Measurements from ENCODE around the gene COMMD4.
"Not testable (repeated sequence)": the region's sequence is repeated elsewhere in the genome, so short reads cannot be mapped to it uniquely, and the experiment has no call there.

Gene COMMD4

DNA sequence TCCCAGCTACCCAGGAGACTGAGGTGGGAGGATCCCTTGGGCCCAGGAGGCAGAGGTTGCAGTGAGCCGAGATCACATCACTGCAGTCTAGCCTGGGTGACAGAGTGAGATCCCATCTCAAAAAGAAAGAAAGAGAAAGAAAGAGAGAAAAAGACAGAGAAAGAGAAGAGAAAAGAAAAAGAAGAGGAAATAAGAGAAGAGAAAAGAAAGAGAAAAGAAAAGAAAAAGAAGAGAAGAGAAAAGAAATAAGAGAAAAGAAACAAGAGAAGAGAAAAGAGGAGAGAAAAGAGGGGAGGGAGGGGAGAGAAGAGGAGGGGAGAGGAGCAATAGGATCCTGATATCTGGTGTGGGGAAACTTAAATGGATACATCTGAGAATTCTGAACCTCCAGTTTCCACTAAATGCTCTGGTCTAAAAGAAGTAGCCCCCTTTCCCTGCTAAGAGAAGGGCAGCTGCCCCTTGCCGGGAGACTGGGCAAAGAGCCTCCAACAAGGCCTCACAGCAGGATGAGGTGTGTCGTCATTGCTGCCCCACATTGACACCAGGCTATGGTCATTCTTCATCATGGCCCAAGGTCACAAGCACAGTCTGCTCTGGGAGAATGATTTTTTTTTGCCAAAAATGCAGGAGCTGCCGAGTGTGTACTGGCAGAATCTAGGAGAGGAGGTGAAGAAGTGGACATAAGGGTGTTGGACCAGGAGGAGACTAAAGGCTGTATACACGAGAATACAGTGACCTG lies 21.1 kb upstream of the COMMD4 start:
- H3K36me3 ChIP-seq (replicated peaks in 1 of 2; ENCODE audit: control insufficient read depth in 2 of 2, insufficient read depth in 2 of 2, low read length in 2 of 2) = no peaks in the 10 kb centered on the region
- H3K14ac ChIP-seq (ENCODE audit: low read length) = no peak overlapping the region
- peaks cover 0 to 14% (median 0%) of the 10 kb centered on the region in 3 experiments for H3K27me3 ChIP-seq (ENCODE audit: control insufficient read depth in 3 of 3, insufficient read depth in 3 of 3, low read depth in 1 of 3, low read length in 3 of 3)

DNA sequence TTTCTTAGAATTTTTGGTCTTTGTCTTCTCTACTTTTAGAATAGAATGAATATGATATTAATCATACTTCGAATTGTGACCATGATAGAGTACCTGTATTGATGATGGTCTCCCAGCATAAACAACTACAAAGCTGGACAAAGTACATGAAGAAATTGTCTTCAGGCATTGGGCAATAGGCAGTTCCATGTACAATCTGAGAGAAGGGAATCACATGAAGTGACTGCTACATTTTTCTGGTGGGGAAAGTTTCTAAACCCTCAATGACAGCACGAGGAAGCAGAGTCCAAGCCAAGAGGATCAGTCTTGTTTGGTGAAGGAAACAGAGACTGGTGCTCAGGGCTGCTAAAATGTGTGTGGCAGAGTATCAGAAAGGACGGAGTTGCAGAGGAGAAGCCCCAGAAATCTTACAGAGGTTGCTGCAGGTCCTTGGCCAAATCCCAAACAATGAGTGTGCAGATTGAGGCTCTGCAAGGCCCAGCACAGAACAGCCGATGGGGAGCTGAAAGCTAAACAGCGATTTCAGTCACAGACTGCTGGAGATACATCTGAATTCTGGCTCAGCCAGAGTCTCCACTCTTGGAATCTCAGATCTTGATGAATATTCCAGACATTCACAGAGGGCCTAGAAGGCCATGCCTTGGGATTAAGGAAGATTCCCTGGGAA lies 16.5 kb upstream of the COMMD4 start:
- no CpG with 5 or more reads among the region's 5 CpGs for WGBS, 2 donors (ENCODE audit: extremely low coverage in 2 of 2, insufficient read length in 2 of 2, insufficient replicate concordance in 1 of 2)
- not testable (repeated sequence) for H3K9ac ChIP-seq (ENCODE audit: low read depth, low read length, poor library complexity)

More for the DNA sequence above, 21.1 kb upstream of the COMMD4 start:
- H4K8ac ChIP-seq (ENCODE audit: low read depth, low read length) = no peak overlapping the region
- no CpG with 5 or more reads among the region's 5 CpGs for WGBS, 2 donors (ENCODE audit: extremely low coverage in 2 of 2, insufficient read length in 2 of 2, insufficient replicate concordance in 1 of 2)
- no peak overlapping the region for H2BK12ac ChIP-seq (ENCODE audit: low read length)
- H3K9me3 ChIP-seq (replicated peaks in 1 of 2; ENCODE audit: control insufficient read depth in 2 of 2, insufficient read depth in 1 of 2, low read depth in 1 of 2, low read length in 2 of 2) = no peaks in the 10 kb centered on the region
- H2AK5ac ChIP-seq (ENCODE audit: low read depth, low read length) = no peak overlapping the region
- H4K91ac ChIP-seq (ENCODE audit: low read depth, low read length, poor library complexity) = no peak overlapping the region
- peaks cover 2% of the 10 kb centered on the region for H3K79me1 ChIP-seq (ENCODE audit: low read depth, low read length)
- H2BK120ac ChIP-seq (ENCODE audit: low read depth, low read length) = no peak overlapping the region
- no peak overlapping the region for H3K18ac ChIP-seq (ENCODE audit: low read length)
- no peak overlapping the region for H2BK5ac ChIP-seq (ENCODE audit: low read length)
- no peak overlapping the region for H3K4me3 ChIP-seq (ENCODE audit: low read length in 2 of 2)
- H2AFZ ChIP-seq (ENCODE audit: low read length) = no peak overlapping the region
- H3K4me2 ChIP-seq (ENCODE audit: insufficient read depth, low read length, poor library complexity, severe bottlenecking) = no peak overlapping the region
- no peak overlapping the region for H3K27ac ChIP-seq (replicated peaks; ENCODE audit: low read length)
- H3K4ac ChIP-seq (ENCODE audit: low read length) = no peak overlapping the region
- H3K9ac ChIP-seq (ENCODE audit: low read depth, low read length, poor library complexity) = no peak overlapping the region
- H3K4me1 ChIP-seq (ENCODE audit: control insufficient read depth in 2 of 2, insufficient read depth in 1 of 2, low read depth in 1 of 2, low read length in 2 of 2) = no peaks in the 10 kb centered on the region
- DNase-seq (ENCODE audit: low spot score) = no peak
- H2BK15ac ChIP-seq (ENCODE audit: low read length) = no peak overlapping the region
- H3K23ac ChIP-seq (ENCODE audit: low read depth, low read length, poor library complexity) = no peak overlapping the region

DNA sequence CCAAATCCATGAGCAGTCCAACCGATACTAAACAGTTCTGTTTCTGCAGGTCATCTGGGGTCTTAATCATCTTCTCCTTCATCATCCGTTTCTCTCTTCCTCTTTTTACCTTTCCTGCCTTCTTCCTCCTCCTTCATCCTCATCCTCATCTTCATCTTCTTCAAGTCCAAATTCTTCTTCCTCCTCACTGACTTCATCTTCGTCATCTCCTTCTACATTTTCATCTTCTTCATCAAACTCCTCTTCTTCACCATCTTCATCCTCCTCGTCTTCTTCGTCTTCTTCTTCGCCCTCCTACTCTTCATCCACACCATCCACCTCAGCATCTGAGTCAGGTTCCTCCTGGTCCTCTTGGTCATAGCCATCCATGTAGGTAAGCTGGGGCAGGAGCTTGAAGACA lies 14.2 kb upstream of the COMMD4 start:
- Histone ChIP-seq H3K4ac (ENCODE audit: low read length) (no peak overlapping the region), H3K23ac (ENCODE audit: low read depth, low read length, poor library complexity) (no peak overlapping the region), H3K18ac (ENCODE audit: low read length) (no peak overlapping the region), H3K4me1 (ENCODE audit: control insufficient read depth in 2 of 2, insufficient read depth in 1 of 2, low read depth in 1 of 2, low read length in 2 of 2) (no peaks in the 10 kb centered on the region), H2BK12ac (ENCODE audit: low read length) (no peak overlapping the region), H3K4me2 (ENCODE audit: insufficient read depth, low read length, poor library complexity, severe bottlenecking) (no peak overlapping the region), H3K36me3 (replicated peaks in 1 of 2; ENCODE audit: control insufficient read depth in 2 of 2, insufficient read depth in 2 of 2, low read length in 2 of 2) (no peaks in the 10 kb centered on the region), H4K91ac (ENCODE audit: low read depth, low read length, poor library complexity) (no peak overlapping the region), H3K14ac (ENCODE audit: low read length) (no peak overlapping the region), H3K79me1 (ENCODE audit: low read depth, low read length) (no peaks in the 10 kb centered on the region), H3K9ac (ENCODE audit: low read depth, low read length, poor library complexity) (no peak overlapping the region), H2BK120ac (ENCODE audit: low read depth, low read length) (no peak overlapping the region), H2AFZ (ENCODE audit: low read length) (no peak overlapping the region), H2BK15ac (ENCODE audit: low read length) (no peak overlapping the region), H3K27ac (replicated peaks; ENCODE audit: low read length) (no peak overlapping the region), H3K9me3 (replicated peaks in 1 of 2; ENCODE audit: control insufficient read depth in 2 of 2, insufficient read depth in 1 of 2, low read depth in 1 of 2, low read length in 2 of 2) (no peaks in the 10 kb centered on the region), H3K4me3 (ENCODE audit: low read length in 2 of 2) (no peak overlapping the region), H3K27me3 (ENCODE audit: control insufficient read depth in 3 of 3, insufficient read depth in 3 of 3, low read depth in 1 of 3, low read length in 3 of 3) (peaks cover 0 to 3% (median 0%) of the 10 kb centered on the region in 3 experiments), H2BK5ac (ENCODE audit: low read length) (no peak overlapping the region), H2AK5ac (ENCODE audit: low read depth, low read length) (no peak overlapping the region), H4K8ac (ENCODE audit: low read depth, low read length) (no peak overlapping the region)
- DNase-seq (ENCODE audit: low spot score) = no peak
- WGBS, 2 donors (ENCODE audit: extremely low coverage in 2 of 2, insufficient read length in 2 of 2, insufficient replicate concordance in 1 of 2) = 100% methylated on average over 4 to 5 of the region's 6 CpGs

More for the DNA sequence above, 16.5 kb upstream of the COMMD4 start:
- not testable (repeated sequence) for H3K79me1 ChIP-seq (ENCODE audit: low read depth, low read length); H4K8ac ChIP-seq (ENCODE audit: low read depth, low read length); H3K9me3 ChIP-seq (replicated peaks in 1 of 2; ENCODE audit: control insufficient read depth in 2 of 2, insufficient read depth in 1 of 2, low read depth in 1 of 2, low read length in 2 of 2); H3K18ac ChIP-seq (ENCODE audit: low read length); H2BK15ac ChIP-seq (ENCODE audit: low read length); H3K36me3 ChIP-seq (replicated peaks in 1 of 2; ENCODE audit: control insufficient read depth in 2 of 2, insufficient read depth in 2 of 2, low read length in 2 of 2); H2AFZ ChIP-seq (ENCODE audit: low read length); H3K23ac ChIP-seq (ENCODE audit: low read depth, low read length, poor library complexity); H2AK5ac ChIP-seq (ENCODE audit: low read depth, low read length); H4K91ac ChIP-seq (ENCODE audit: low read depth, low read length, poor library complexity); H3K27me3 ChIP-seq (ENCODE audit: control insufficient read depth in 3 of 3, insufficient read depth in 3 of 3, low read depth in 1 of 3, low read length in 3 of 3); H2BK5ac ChIP-seq (ENCODE audit: low read length); H2BK120ac ChIP-seq (ENCODE audit: low read depth, low read length); H3K27ac ChIP-seq (replicated peaks; ENCODE audit: low read length); H3K4me3 ChIP-seq (ENCODE audit: low read length in 2 of 2); H3K14ac ChIP-seq (ENCODE audit: low read length); H3K4me2 ChIP-seq (ENCODE audit: insufficient read depth, low read length, poor library complexity, severe bottlenecking); H2BK12ac ChIP-seq (ENCODE audit: low read length); DNase-seq (ENCODE audit: low spot score); H3K4me1 ChIP-seq (ENCODE audit: control insufficient read depth in 2 of 2, insufficient read depth in 1 of 2, low read depth in 1 of 2, low read length in 2 of 2); H3K4ac ChIP-seq (ENCODE audit: low read length)

DNA sequence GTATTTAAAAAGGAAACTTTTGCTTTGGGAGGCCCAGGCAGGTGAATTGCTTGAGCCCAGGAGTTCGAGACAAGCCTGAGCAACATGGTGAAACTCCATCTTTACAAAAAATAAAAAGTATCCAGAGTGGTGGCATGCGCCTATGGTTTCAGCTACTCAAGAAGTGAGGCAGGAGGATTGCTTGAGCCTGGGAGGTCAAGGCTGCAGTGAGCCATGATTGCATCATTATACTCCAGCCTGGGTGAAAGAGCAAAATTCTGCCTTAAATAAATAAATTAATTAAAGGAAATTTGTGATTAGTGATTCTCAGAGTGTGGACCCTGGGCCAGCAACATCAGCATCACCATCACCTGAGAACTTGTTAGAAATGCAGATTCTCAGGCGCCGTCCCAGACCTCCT lies 9.9 kb upstream of the COMMD4 start:
- no peak overlapping the region for H3K4me3 ChIP-seq (ENCODE audit: low read length in 2 of 2)
- H3K4me2 ChIP-seq (ENCODE audit: insufficient read depth, low read length, poor library complexity, severe bottlenecking) = no peak overlapping the region
- H3K27ac ChIP-seq (replicated peaks; ENCODE audit: low read length) = no peak overlapping the region
- H2BK5ac ChIP-seq (ENCODE audit: low read length) = no peak overlapping the region
- H3K9ac ChIP-seq (ENCODE audit: low read depth, low read length, poor library complexity) = no peak overlapping the region
- no peaks in the 10 kb centered on the region for H3K4me1 ChIP-seq (ENCODE audit: control insufficient read depth in 2 of 2, insufficient read depth in 1 of 2, low read depth in 1 of 2, low read length in 2 of 2)
- DNase-seq (ENCODE audit: low spot score) = no peak
- no peak overlapping the region for H2BK12ac ChIP-seq (ENCODE audit: low read length)
- no peak overlapping the region for H2AK5ac ChIP-seq (ENCODE audit: low read depth, low read length)
- H2BK120ac ChIP-seq (ENCODE audit: low read depth, low read length) = no peak overlapping the region
- peaks cover 0 to 14% (median 0%) of the 10 kb centered on the region in 3 experiments for H3K27me3 ChIP-seq (ENCODE audit: control insufficient read depth in 3 of 3, insufficient read depth in 3 of 3, low read depth in 1 of 3, low read length in 3 of 3)
- H3K79me1 ChIP-seq (ENCODE audit: low read depth, low read length) = no peaks in the 10 kb centered on the region
- no peak overlapping the region for H3K4ac ChIP-seq (ENCODE audit: low read length)
- no peak overlapping the region for H4K8ac ChIP-seq (ENCODE audit: low read depth, low read length)
- no peak overlapping the region for H3K18ac ChIP-seq (ENCODE audit: low read length)
- H3K14ac ChIP-seq (ENCODE audit: low read length) = no peak overlapping the region
- no peaks in the 10 kb centered on the region for H3K9me3 ChIP-seq (replicated peaks in 1 of 2; ENCODE audit: control insufficient read depth in 2 of 2, insufficient read depth in 1 of 2, low read depth in 1 of 2, low read length in 2 of 2)
- H3K23ac ChIP-seq (ENCODE audit: low read depth, low read length, poor library complexity) = no peak overlapping the region
- H2BK15ac ChIP-seq (ENCODE audit: low read length) = no peak overlapping the region
- no peak overlapping the region for H4K91ac ChIP-seq (ENCODE audit: low read depth, low read length, poor library complexity)
- no peaks in the 10 kb centered on the region for H3K36me3 ChIP-seq (replicated peaks in 1 of 2; ENCODE audit: control insufficient read depth in 2 of 2, insufficient read depth in 2 of 2, low read length in 2 of 2)
- H2AFZ ChIP-seq (ENCODE audit: low read length) = no peak overlapping the region
- no CpG with 5 or more reads among the region's 4 CpGs for WGBS, 2 donors (ENCODE audit: extremely low coverage in 2 of 2, insufficient read length in 2 of 2, insufficient replicate concordance in 1 of 2)
